GM20000 (cell line): ENCODE results near the gene CCN6.

Experiments used
- DNase-seq: peaks from one replicate; pipeline ENCODE4 v3.0.0; 2012; ENCODE audit warnings: low spot score
- CTCF ChIP-seq: IDR thresholded peaks from 2 replicates; pipeline ENCODE4 v1.5.1; 2012; ENCODE audit warnings: mild to moderate bottlenecking, control low read depth; ENCODE audit errors: extremely low read depth, missing control alignments

Gene CCN6

GRCh38 chr6:112118034-112118433 is 64.1 kb downstream of the CCN6 start:
- TF ChIP-seq CTCF, result no peak
- no peak for DNase-seq
